ENCODE results near the gene NCK1.

The NCK1 gene

DNA sequence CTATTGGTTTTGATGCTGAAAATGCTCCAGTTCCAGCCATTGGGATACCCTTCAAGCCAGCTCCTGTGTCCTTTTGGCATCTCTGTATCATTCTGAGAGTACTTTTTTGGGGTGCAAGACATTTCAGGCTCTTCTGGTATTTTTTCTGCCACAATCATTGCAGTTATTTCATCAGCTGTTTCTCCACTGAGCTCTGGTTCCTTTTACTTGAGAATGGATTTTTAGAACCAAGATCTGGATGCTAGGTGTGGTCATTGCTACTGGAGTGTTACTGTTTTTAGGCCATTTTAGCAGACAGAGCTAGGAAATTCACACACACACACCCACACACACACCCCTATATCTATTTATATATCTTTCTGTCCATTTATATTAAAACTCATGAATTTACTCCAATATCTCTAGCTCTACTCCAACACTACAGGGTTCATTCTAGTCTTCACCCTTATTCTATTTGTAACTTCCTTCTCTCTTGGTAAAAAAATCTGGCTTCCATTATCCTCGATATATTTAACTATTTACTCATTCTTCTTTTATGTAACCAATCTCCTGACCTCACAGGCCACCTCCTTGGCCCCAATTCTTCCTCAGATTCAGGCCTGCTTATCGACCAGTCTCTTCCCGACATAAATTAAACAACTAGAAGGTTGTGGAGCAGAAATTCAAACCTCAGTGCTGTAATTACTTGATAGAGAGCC is 26.0 kb upstream of the NCK1 start:
- no peak overlapping the region for H3K18ac ChIP-seq (ENCODE audit: low read length)

GRCh38 chr3:136836511-136837156 is 25.4 kb upstream of the NCK1 start:
- no peak overlapping the region for H4K91ac ChIP-seq (ENCODE audit: low read depth, low read length)
- no peaks in the 10 kb centered on the region for H3K4me1 ChIP-seq (ENCODE audit: control insufficient read depth in 1 of 2, insufficient read depth in 2 of 2, low read length in 2 of 2)
- no peak overlapping the region for H3K4ac ChIP-seq (ENCODE audit: low read depth, low read length)
- H4K12ac ChIP-seq (ENCODE audit: low read depth, low read length), result no peak overlapping the region
- H2BK12ac ChIP-seq (ENCODE audit: low read length), result no peak overlapping the region
- no peak overlapping the region for H3K4me2 ChIP-seq (ENCODE audit: low read length)
- no peaks in the 10 kb centered on the region for H3K79me2 ChIP-seq (ENCODE audit: control insufficient read depth, insufficient read depth, low read length, poor library complexity)
- H3K18ac ChIP-seq (ENCODE audit: low read length), result no peak overlapping the region
- H3K9me3 ChIP-seq (ENCODE audit: insufficient read depth, low read depth, low read length), result no peaks in the 10 kb centered on the region
- H3K14ac ChIP-seq (ENCODE audit: low read length), result no peak overlapping the region
- no peak overlapping the region for H2BK120ac ChIP-seq (ENCODE audit: insufficient read depth, low read length, poor library complexity)
- H2AK5ac ChIP-seq (ENCODE audit: low read length), result no peak overlapping the region
- no peak for DNase-seq
- H3K23ac ChIP-seq (ENCODE audit: low read length), result no peak overlapping the region
- no peak overlapping the region for H2AFZ ChIP-seq (ENCODE audit: insufficient read depth, low read length, poor library complexity)
- no peak overlapping the region for H3K27ac ChIP-seq (ENCODE audit: low read depth, low read length)
- H3K9ac ChIP-seq (ENCODE audit: low read length), result no peak overlapping the region
- no peak overlapping the region for H2BK5ac ChIP-seq (ENCODE audit: low read depth, low read length, poor library complexity)
- no peaks in the 10 kb centered on the region for H3K27me3 ChIP-seq (ENCODE audit: insufficient read depth, low read length)
- H3K4me3 ChIP-seq (ENCODE audit: low read depth, low read length), result no peak overlapping the region
- H3K36me3 ChIP-seq (ENCODE audit: control insufficient read depth in 1 of 2, insufficient read depth in 2 of 2, low read length in 2 of 2), result peaks cover 0 to 2% of the 10 kb centered on the region in 2 experiments
- no peak overlapping the region for H4K8ac ChIP-seq (ENCODE audit: low read depth, low read length)
- no peaks in the 10 kb centered on the region for H3K79me1 ChIP-seq (ENCODE audit: low read length)

More for the DNA sequence above, 26.0 kb upstream of the NCK1 start:
- Histone ChIP-seq H2AFZ (ENCODE audit: insufficient read depth, low read length, poor library complexity) (no peak overlapping the region), H3K14ac (ENCODE audit: low read length) (no peak overlapping the region), H3K27ac (ENCODE audit: low read depth, low read length) (no peak overlapping the region), H4K91ac (ENCODE audit: low read depth, low read length) (no peak overlapping the region), H2AK5ac (ENCODE audit: low read length) (no peak overlapping the region), H2BK120ac (ENCODE audit: insufficient read depth, low read length, poor library complexity) (no peak overlapping the region), H3K4ac (ENCODE audit: low read depth, low read length) (no peak overlapping the region), H3K36me3 (ENCODE audit: control insufficient read depth in 1 of 2, insufficient read depth in 2 of 2, low read length in 2 of 2) (peaks cover 0 to 2% of the 10 kb centered on the region in 2 experiments), H4K8ac (ENCODE audit: low read depth, low read length) (no peak overlapping the region), H2BK12ac (ENCODE audit: low read length) (no peak overlapping the region), H3K79me2 (ENCODE audit: control insufficient read depth, insufficient read depth, low read length, poor library complexity) (no peaks in the 10 kb centered on the region), H3K27me3 (ENCODE audit: insufficient read depth, low read length) (no peaks in the 10 kb centered on the region), H3K23ac (ENCODE audit: low read length) (no peak overlapping the region), H4K12ac (ENCODE audit: low read depth, low read length) (no peak overlapping the region), H3K79me1 (ENCODE audit: low read length) (no peaks in the 10 kb centered on the region), H3K4me1 (ENCODE audit: control insufficient read depth in 1 of 2, insufficient read depth in 2 of 2, low read length in 2 of 2) (no peaks in the 10 kb centered on the region), H2BK5ac (ENCODE audit: low read depth, low read length, poor library complexity) (no peak overlapping the region), H3K4me3 (ENCODE audit: low read depth, low read length) (no peak overlapping the region), H3K9me3 (ENCODE audit: insufficient read depth, low read depth, low read length) (no peaks in the 10 kb centered on the region), H3K9ac (ENCODE audit: low read length) (no peak overlapping the region), H3K4me2 (ENCODE audit: low read length) (no peak overlapping the region)
- no CpG with 5 or more reads among the region's 3 CpGs for WGBS (ENCODE audit: extremely low coverage, insufficient coverage, insufficient read length)
- no peak for DNase-seq

DNA sequence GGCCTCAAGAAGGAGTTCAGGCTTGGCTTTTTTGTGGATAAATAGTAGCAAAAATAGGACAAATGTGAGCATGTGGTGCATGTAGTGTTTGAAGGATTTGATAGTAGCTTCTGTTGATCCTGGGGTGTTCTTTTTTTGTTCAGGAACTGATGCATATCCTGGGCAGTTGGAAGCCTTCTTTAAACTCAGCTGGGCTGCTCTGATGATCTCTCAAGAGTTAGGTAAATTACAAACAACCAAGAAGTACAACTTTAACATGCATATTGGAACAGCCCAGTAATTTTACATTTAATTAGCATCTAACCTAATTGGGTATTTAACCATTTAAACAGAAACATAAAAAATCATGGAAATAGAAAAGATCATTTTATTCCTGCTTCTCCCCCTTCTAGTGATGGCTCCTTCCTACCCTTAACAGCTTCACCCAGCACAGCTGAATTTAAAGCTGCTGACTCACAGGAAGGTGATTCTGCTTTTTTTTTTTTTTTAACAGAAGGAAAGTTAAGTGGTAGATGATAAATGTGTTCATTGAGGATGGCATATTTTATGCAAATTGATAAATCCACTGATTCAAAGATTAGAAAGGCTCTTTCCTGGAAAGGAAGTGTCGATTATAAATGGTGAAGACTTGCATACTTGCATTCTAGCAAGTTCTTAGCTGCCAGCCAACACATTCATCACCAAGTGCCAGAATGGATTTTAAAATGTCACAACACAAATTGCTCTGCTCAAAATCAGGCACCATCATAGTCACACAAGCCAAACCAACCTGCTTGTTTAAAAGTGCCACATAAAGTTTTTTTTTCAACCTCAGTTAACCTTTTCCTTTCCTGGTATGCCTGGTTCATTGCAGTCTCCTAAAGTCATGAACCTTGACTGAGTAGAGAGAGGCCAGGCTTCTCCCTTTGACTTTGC is 23.1 kb upstream of the NCK1 start:
- Histone ChIP-seq H3K9me3 (ENCODE audit: insufficient read depth, low read depth, low read length) (no peaks in the 10 kb centered on the region), H2BK120ac (ENCODE audit: insufficient read depth, low read length, poor library complexity) (no peak overlapping the region), H3K79me1 (ENCODE audit: low read length) (no peaks in the 10 kb centered on the region), H2BK5ac (ENCODE audit: low read depth, low read length, poor library complexity) (no peak overlapping the region), H3K23ac (ENCODE audit: low read length) (no peak overlapping the region), H4K12ac (ENCODE audit: low read depth, low read length) (no peak overlapping the region), H3K4me1 (ENCODE audit: control insufficient read depth in 1 of 2, insufficient read depth in 2 of 2, low read length in 2 of 2) (no peaks in the 10 kb centered on the region), H3K18ac (ENCODE audit: low read length) (no peak overlapping the region), H2AFZ (ENCODE audit: insufficient read depth, low read length, poor library complexity) (no peak overlapping the region), H2AK5ac (ENCODE audit: low read length) (no peak overlapping the region), H3K4me3 (ENCODE audit: low read depth, low read length) (no peak overlapping the region), H3K27ac (ENCODE audit: low read depth, low read length) (no peak overlapping the region), H3K27me3 (ENCODE audit: insufficient read depth, low read length) (no peaks in the 10 kb centered on the region), H3K14ac (ENCODE audit: low read length) (no peak overlapping the region), H4K91ac (ENCODE audit: low read depth, low read length) (no peak overlapping the region), H3K4me2 (ENCODE audit: low read length) (no peak overlapping the region), H4K8ac (ENCODE audit: low read depth, low read length) (no peak overlapping the region), H3K36me3 (ENCODE audit: control insufficient read depth in 1 of 2, insufficient read depth in 2 of 2, low read length in 2 of 2) (peaks cover 0 to 2% of the 10 kb centered on the region in 2 experiments), H3K9ac (ENCODE audit: low read length) (no peak overlapping the region), H2BK12ac (ENCODE audit: low read length) (no peak overlapping the region), H3K79me2 (ENCODE audit: control insufficient read depth, insufficient read depth, low read length, poor library complexity) (no peaks in the 10 kb centered on the region), H3K4ac (ENCODE audit: low read depth, low read length) (no peak overlapping the region)
- DNase-seq, result no peak
- WGBS (ENCODE audit: extremely low coverage, insufficient coverage, insufficient read length), result no CpG with 5 or more reads among the region's 1 CpG

GRCh38 chr3:136839556-136839931 is 22.5 kb upstream of the NCK1 start:
- no peaks in the 10 kb centered on the region for H3K9me3 ChIP-seq (ENCODE audit: insufficient read depth, low read depth, low read length)
- H3K4ac ChIP-seq (ENCODE audit: low read depth, low read length), result no peak overlapping the region
- H4K8ac ChIP-seq (ENCODE audit: low read depth, low read length), result no peak overlapping the region
- H2BK5ac ChIP-seq (ENCODE audit: low read depth, low read length, poor library complexity), result no peak overlapping the region
- H4K91ac ChIP-seq (ENCODE audit: low read depth, low read length), result no peak overlapping the region
- no peak overlapping the region for H2BK120ac ChIP-seq (ENCODE audit: insufficient read depth, low read length, poor library complexity)
- H3K4me2 ChIP-seq (ENCODE audit: low read length), result no peak overlapping the region
- no peak overlapping the region for H3K18ac ChIP-seq (ENCODE audit: low read length)
- no peaks in the 10 kb centered on the region for H3K27me3 ChIP-seq (ENCODE audit: insufficient read depth, low read length)
- no peak overlapping the region for H3K27ac ChIP-seq (ENCODE audit: low read depth, low read length)
- H3K79me1 ChIP-seq (ENCODE audit: low read length), result no peaks in the 10 kb centered on the region
- no peak overlapping the region for H2AFZ ChIP-seq (ENCODE audit: insufficient read depth, low read length, poor library complexity)
- H3K36me3 ChIP-seq (ENCODE audit: control insufficient read depth in 1 of 2, insufficient read depth in 2 of 2, low read length in 2 of 2), result peaks cover 0 to 3% of the 10 kb centered on the region in 2 experiments
- H4K12ac ChIP-seq (ENCODE audit: low read depth, low read length), result no peak overlapping the region
- H2AK5ac ChIP-seq (ENCODE audit: low read length), result no peak overlapping the region
- no peak overlapping the region for H3K14ac ChIP-seq (ENCODE audit: low read length)
- H3K4me3 ChIP-seq (ENCODE audit: low read depth, low read length), result no peak overlapping the region
- no peak overlapping the region for H2BK12ac ChIP-seq (ENCODE audit: low read length)
- DNase-seq, result no peak
- no peaks in the 10 kb centered on the region for H3K4me1 ChIP-seq (ENCODE audit: control insufficient read depth in 1 of 2, insufficient read depth in 2 of 2, low read length in 2 of 2)
- H3K79me2 ChIP-seq (ENCODE audit: control insufficient read depth, insufficient read depth, low read length, poor library complexity), result no peaks in the 10 kb centered on the region
- no peak overlapping the region for H3K9ac ChIP-seq (ENCODE audit: low read length)
- no peak overlapping the region for H3K23ac ChIP-seq (ENCODE audit: low read length)

Data from trophoblast cell (in vitro differentiated cells and primary cell).